ENCODE data around the gene LPAR6. TPM values are rescaled to one million over a fixed set of nuclear protein-coding genes. Genes with fewer than 3 reads are reported as not detected.

Gene LPAR6
- total RNA-seq, 2 experiments from 2014 or later = not detected

DNA sequence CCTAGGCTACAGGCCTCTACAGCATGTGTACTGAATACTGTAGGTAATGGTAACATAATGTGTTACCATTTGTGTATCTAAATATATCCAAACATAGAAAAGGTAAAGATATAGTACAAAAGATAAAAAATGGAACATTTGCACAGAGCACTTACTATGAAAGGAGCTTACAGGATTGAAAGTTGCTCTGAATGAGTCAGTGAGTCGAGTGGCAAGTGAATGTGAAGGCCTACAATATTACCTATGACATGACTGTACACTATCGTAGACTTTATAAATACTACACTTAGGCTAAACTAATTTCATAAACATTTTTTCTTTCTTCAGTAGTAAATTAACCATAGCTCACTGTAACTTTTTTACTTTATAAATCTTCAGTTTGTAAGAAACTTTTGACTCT, 35.1 kb downstream of the LPAR6 start:
- no TSS peak for BruUV-seq (replicated peaks)
- no peaks in the 10 kb centered on the region; the same call in 1 of the 2 replicates for H3K9me3 ChIP-seq (ENCODE audit: low read length)
- H4K20me1 ChIP-seq (ENCODE audit: insufficient read depth, low read length) = no peaks in the 10 kb centered on the region
- TF ChIP-seq, protein P1, sequence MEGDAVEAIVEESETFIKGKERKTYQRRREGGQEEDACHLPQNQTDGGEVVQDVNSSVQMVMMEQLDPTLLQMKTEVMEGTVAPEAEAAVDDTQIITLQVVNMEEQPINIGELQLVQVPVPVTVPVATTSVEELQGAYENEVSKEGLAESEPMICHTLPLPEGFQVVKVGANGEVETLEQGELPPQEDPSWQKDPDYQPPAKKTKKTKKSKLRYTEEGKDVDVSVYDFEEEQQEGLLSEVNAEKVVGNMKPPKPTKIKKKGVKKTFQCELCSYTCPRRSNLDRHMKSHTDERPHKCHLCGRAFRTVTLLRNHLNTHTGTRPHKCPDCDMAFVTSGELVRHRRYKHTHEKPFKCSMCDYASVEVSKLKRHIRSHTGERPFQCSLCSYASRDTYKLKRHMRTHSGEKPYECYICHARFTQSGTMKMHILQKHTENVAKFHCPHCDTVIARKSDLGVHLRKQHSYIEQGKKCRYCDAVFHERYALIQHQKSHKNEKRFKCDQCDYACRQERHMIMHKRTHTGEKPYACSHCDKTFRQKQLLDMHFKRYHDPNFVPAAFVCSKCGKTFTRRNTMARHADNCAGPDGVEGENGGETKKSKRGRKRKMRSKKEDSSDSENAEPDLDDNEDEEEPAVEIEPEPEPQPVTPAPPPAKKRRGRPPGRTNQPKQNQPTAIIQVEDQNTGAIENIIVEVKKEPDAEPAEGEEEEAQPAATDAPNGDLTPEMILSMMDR (conservative IDR thresholded peaks at IDR 0.05; ENCODE audit: low read length) = no peak
- no peak for TF ChIP-seq EZH2phosphoT487 (IDR thresholded peaks at IDR 0.05; ENCODE audit: borderline replicate concordance, low read depth, low read length)
- H3K4me2 ChIP-seq (ENCODE audit: low read length) = no peak overlapping the region
- H3K9me2 ChIP-seq (ENCODE audit: insufficient read depth, low read length) = no peaks in the 10 kb centered on the region
- H3K36me3 ChIP-seq (ENCODE audit: insufficient read depth, low read length) = peaks cover 84% of the 10 kb centered on the region
- H3K79me2 ChIP-seq (ENCODE audit: insufficient read depth, low read depth, low read length) = no peaks in the 10 kb centered on the region
- intact Hi-C loops (cut with micrococcal nuclease; ENCODE audit: unreplicated experiment) = no loop called here
- no peak overlapping the region for H3K27ac ChIP-seq (ENCODE audit: low read depth, low read length, poor library complexity, severe bottlenecking)
- no peak for DNase-seq (ENCODE audit: low spot score)
- H2AFZ ChIP-seq (ENCODE audit: low read length) = no peak overlapping the region
- ChIA-PET POLR2A (interaction anchor here (0.5 to 1.8 kb wide), 6 partner anchors 12 to 202 kb away, joined by 3 to 8 read pairs (median 4); no protein-coding TSS in a partner anchor), CTCF (ENCODE audit: unreplicated experiment) (no interaction called here)
- no peaks in the 10 kb centered on the region for H3K4me1 ChIP-seq (ENCODE audit: insufficient read depth, low read length, poor library complexity, severe bottlenecking)
- H3K4me3 ChIP-seq (ENCODE audit: low read depth, low read length, poor library complexity, severe bottlenecking) = no peak overlapping the region

DNA sequence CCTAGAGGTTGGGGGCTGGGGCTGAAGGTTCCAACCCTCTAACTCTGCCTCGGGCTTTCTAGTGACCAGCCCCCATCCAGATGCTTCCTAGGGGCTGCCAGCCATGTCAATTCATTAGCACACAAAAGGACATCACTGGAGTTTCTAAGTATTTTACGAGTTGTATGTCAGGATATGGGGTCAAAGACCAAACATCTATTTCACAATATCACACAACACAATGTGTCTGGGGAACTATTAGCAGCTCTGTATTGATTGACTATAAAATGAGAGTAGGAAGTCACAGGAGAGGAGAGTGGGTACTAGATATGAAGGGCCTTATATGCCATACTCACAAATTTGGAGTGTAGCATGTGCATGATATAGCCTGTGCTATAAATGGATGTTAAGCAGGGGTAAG, 42.1 kb downstream of the LPAR6 start:
- H3K9me3 ChIP-seq (ENCODE audit: low read length) = no peaks in the 10 kb centered on the region; the same call in 1 of the 2 replicates
- BruUV-seq (replicated peaks) = no TSS peak
- no peak for TF ChIP-seq EZH2phosphoT487 (IDR thresholded peaks at IDR 0.05; ENCODE audit: borderline replicate concordance, low read depth, low read length)
- TF ChIP-seq, protein P1 (conservative IDR thresholded peaks at IDR 0.05; ENCODE audit: low read length) = no peak
- POLR2A ChIA-PET = no interaction called here
- no peak overlapping the region for H2AFZ ChIP-seq (ENCODE audit: low read length)
- H3K79me2 ChIP-seq (ENCODE audit: insufficient read depth, low read depth, low read length) = no peaks in the 10 kb centered on the region
- H3K4me2 ChIP-seq (ENCODE audit: low read length) = no peak overlapping the region
- CTCF ChIA-PET (ENCODE audit: unreplicated experiment) = no interaction called here
- no peak for DNase-seq (ENCODE audit: low spot score)
- H3K27ac ChIP-seq (ENCODE audit: low read depth, low read length, poor library complexity, severe bottlenecking) = no peak overlapping the region
- H3K4me1 ChIP-seq (ENCODE audit: insufficient read depth, low read length, poor library complexity, severe bottlenecking) = no peaks in the 10 kb centered on the region
- H3K9me2 ChIP-seq (ENCODE audit: insufficient read depth, low read length) = no peaks in the 10 kb centered on the region
- intact Hi-C loops (cut with micrococcal nuclease; ENCODE audit: unreplicated experiment) = no loop called here
- no peak overlapping the region for H3K4me3 ChIP-seq (ENCODE audit: low read depth, low read length, poor library complexity, severe bottlenecking)
- H4K20me1 ChIP-seq (ENCODE audit: insufficient read depth, low read length) = no peaks in the 10 kb centered on the region
- H3K36me3 ChIP-seq (ENCODE audit: insufficient read depth, low read length) = peaks cover 73% of the 10 kb centered on the region

DNA sequence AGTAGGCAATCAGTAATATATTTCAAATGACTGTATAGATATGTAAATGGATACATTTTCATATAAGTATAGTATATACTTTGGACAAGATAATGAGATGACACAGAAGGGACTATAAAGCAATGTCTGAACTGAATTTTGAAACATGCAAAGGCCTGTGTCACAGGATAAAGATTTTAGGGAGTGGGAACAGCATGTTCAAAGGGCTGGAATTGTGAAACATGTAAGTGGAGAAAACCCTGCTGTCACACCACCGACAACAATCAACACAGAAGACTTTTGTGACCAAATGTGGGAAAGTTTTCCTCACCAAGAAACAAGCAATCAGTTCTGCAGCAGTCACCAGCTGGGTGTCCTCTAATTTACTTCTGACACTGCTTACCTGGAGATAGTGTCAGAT, 42.9 kb downstream of the LPAR6 start:
- no TSS peak for BruUV-seq (replicated peaks)
- TF ChIP-seq, protein P1 (conservative IDR thresholded peaks at IDR 0.05; ENCODE audit: low read length) = no peak
- no peak for TF ChIP-seq EZH2phosphoT487 (IDR thresholded peaks at IDR 0.05; ENCODE audit: borderline replicate concordance, low read depth, low read length)
- intact Hi-C loops (cut with micrococcal nuclease; ENCODE audit: unreplicated experiment) = no loop called here
- Histone ChIP-seq H4K20me1 (ENCODE audit: insufficient read depth, low read length) (no peaks in the 10 kb centered on the region), H2AFZ (ENCODE audit: low read length) (no peak overlapping the region), H3K4me1 (ENCODE audit: insufficient read depth, low read length, poor library complexity, severe bottlenecking) (no peaks in the 10 kb centered on the region), H3K36me3 (ENCODE audit: insufficient read depth, low read length) (peaks cover 73% of the 10 kb centered on the region), H3K27ac (ENCODE audit: low read depth, low read length, poor library complexity, severe bottlenecking) (no peak overlapping the region), H3K4me3 (ENCODE audit: low read depth, low read length, poor library complexity, severe bottlenecking) (no peak overlapping the region), H3K4me2 (ENCODE audit: low read length) (no peak overlapping the region), H3K9me2 (ENCODE audit: insufficient read depth, low read length) (no peaks in the 10 kb centered on the region), H3K9me3 (ENCODE audit: low read length) (no peaks in the 10 kb centered on the region; the same call in 1 of the 2 replicates), H3K79me2 (ENCODE audit: insufficient read depth, low read depth, low read length) (no peaks in the 10 kb centered on the region)
- DNase-seq (ENCODE audit: low spot score) = no peak
- CTCF ChIA-PET (ENCODE audit: unreplicated experiment) = no interaction called here
- POLR2A ChIA-PET = no interaction called here

Small RNA genes lying within 50 kb of the gene (small RNA-seq; reads per million reads assigned to genes)
- not detected for gene RF00017

Other genes starting within 250 kb of the LPAR6 start
- gene ITM2B, start 179.9 kb downstream of the LPAR6 start, total RNA-seq (2014; rRNA removed; shearing (Covaris generic)) = 14.7 and 21.1 TPM in 2 replicates
- gene ITM2B, start 179.9 kb downstream of the LPAR6 start, total RNA-seq (2022) = 43.3 and 44.5 TPM in 2 replicates
- 31.7 and 33.5 TPM in 2 replicates for gene RB1, start 109.4 kb downstream of the LPAR6 start, total RNA-seq (2014; rRNA removed; shearing (Covaris generic))
- 72.7 and 84.4 TPM in 2 replicates for gene RB1, start 109.4 kb downstream of the LPAR6 start, total RNA-seq (2022)
- 4.4 and 9.0 TPM in 2 replicates for gene RCBTB2, start 120.0 kb upstream of the LPAR6 start, total RNA-seq (2014; rRNA removed; shearing (Covaris generic))
- 7.2 and 7.3 TPM in 2 replicates for gene RCBTB2, start 120.0 kb upstream of the LPAR6 start, total RNA-seq (2022)
- 0.09 TPM in 1 of 2 replicates, not detected in the other for gene CYSLTR2, start 240.8 kb upstream of the LPAR6 start, total RNA-seq (2014; rRNA removed; shearing (Covaris generic))
- not detected in 2 replicates for gene CYSLTR2, start 240.8 kb upstream of the LPAR6 start, total RNA-seq (2022)